H1 (cell line): ENCODE measurements around the gene TPRG1L. TPM values are rescaled to one million over a fixed set of nuclear protein-coding genes. Genes with fewer than 3 reads are reported as not detected.

ENCODE experiments used
- CREB1 ChIP-seq: IDR thresholded peaks from 2 replicates; pipeline ENCODE4 v1.6.1; 2012; ENCODE audit warnings: inconsistent platforms
- CTCF ChIP-seq, 3 experiments: IDR thresholded peaks; 1 replicate in 2 of 3; 2 replicates in 1 of 3; pipeline versions ENCODE4 v1.5.1 to v1.6.1; 2011; ENCODE audit warnings: low read length in 3 of 3, mild to moderate bottlenecking in 3 of 3, inconsistent platforms in 2 of 3, low read depth in 1 of 3, moderate library complexity in 1 of 3; ENCODE audit not compliant: insufficient read depth in 1 of 3; ENCODE audit errors: control extremely low read depth in 1 of 3
- EP300 ChIP-seq, 2 experiments: IDR thresholded peaks; 1 replicate in 1 of 2; 2 replicates in 1 of 2; pipeline ENCODE4 v1.6.1; 2011 to 2012; ENCODE audit warnings: low read depth in 2 of 2, low read length in 2 of 2, mild to moderate bottlenecking in 2 of 2, borderline replicate concordance in 1 of 2, inconsistent platforms in 1 of 2, moderate library complexity in 1 of 2
- JUN ChIP-seq: IDR thresholded peaks from 2 replicates; pipeline ENCODE4 v1.6.1; 2011; ENCODE audit warnings: low read depth, mild to moderate bottlenecking, improper control_type of control experiment, low read length
- JUND ChIP-seq: IDR thresholded peaks from 2 replicates; pipeline ENCODE4 v1.6.1; 2011; ENCODE audit warnings: mild to moderate bottlenecking, improper control_type of control experiment, low read length
- RBBP5 ChIP-seq: IDR thresholded peaks from 2 replicates; pipeline ENCODE4 v1.7.1; 2012; ENCODE audit warnings: low read depth, mild to moderate bottlenecking, inconsistent platforms, low read length, moderate library complexity, borderline replicate concordance
- SIX5 ChIP-seq: IDR thresholded peaks from 2 replicates; pipeline ENCODE4 v1.6.1; 2011; ENCODE audit warnings: mild to moderate bottlenecking, low read depth, low read length
- TAF1 ChIP-seq: IDR thresholded peaks from 2 replicates; pipeline ENCODE4 v1.6.1; 2011; ENCODE audit warnings: mild to moderate bottlenecking, low read depth, low read length
- TEAD4 ChIP-seq: IDR thresholded peaks from 2 replicates; pipeline ENCODE4 v1.6.1; 2012; ENCODE audit warnings: low read depth, low read length, inconsistent platforms, mixed read lengths
- polyA plus RNA-seq, 7 experiments: library from polyadenylated mRNA; depleted of rRNA in 3 of 7; stranded (reverse) in 5 of 7; unstranded in 2 of 7; fragments of >200 nt in 5 of 7; fragments of 200-250 nt in 2 of 7; gene quantifications; 1 replicate in 5 of 7; 2 replicates in 1 of 7; 4 replicates in 1 of 7; pipeline versions ENCODE4 v1.2.1 to v1.2.3, GENCODE V29; 2011 to 2013; ENCODE audit warnings: missing spikeins in 2 of 7, mixed read lengths in 2 of 7
- total RNA-seq: library from RNA; stranded (reverse); fragmentation: NEBNext Ultra II Directional; extraction: Animal tissue kit (Norgen Biotek cat#: 25700); gene quantifications from 2 replicates; pipeline ENCODE4 v1.2.1, GENCODE V29; 2021

Gene TPRG1L
- total and polyA plus RNA-seq, 2 of the 8 experiments (the other 6 are each of a cell fraction or from before 2014, with no cell fraction given) = 21.7 to 22.3 TPM

DNA sequence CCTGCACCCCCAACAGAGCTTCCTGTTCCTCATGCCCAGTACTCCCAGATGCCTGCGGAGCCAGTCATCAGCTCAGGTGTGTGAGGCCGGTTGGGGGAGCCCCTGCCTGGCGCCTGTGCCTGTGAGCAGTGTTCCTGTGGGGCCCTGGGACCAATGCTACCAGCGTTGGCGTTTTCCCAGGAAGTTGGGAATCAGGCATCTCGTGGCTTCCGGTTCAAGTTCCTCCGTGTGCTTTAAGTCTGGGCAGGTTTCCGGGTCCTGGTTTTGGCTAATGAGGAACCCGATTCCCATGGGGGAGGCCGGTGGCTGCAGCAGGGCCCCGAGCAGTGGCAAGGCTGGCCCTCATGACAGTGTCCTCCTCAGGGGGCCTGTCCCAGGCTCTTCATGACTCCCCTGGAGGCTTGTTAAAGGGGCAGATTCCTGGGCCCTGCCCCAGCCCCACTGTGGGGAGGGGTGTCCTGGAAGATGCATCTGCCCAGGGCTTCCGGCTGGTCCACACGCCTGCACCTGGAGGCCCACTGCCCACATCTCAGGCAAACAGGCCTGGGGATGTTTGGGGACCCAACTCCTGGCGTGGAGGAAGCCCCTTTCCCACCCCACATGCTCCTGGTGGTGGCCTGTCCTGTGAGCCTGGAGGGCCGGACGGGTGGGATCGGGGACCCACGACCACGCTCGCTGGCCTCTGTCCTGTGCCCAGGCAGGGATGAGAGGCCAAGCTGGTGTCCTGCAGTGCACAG is 53.7 kb downstream of the TPRG1L start (continued):
- TF ChIP-seq CTCF (IDR thresholded peaks at IDR 0.05; ENCODE audit: control extremely low read depth in 1 of 3, insufficient read depth in 1 of 3, low read depth in 1 of 3, low read length in 3 of 3) (peak in 2 of 3 experiments; percentile 13 to 24; a peak in 1 of 4 replicates), JUN (no peak), EP300 (IDR thresholded peaks at IDR 0.05; ENCODE audit: borderline replicate concordance in 1 of 2, low read depth in 2 of 2, low read length in 2 of 2) (no peak), CREB1 (peak; percentile 30; the same call in 1 of the 2 replicates), TEAD4 (peak; percentile 2; the same call in 1 of the 2 replicates), TAF1 (no peak), JUND (peak; percentile 52; the same call in 1 of the 2 replicates), RBBP5 (no peak), SIX5 (no peak)
